ENCODE data around the gene ADGRL2. TPM values are rescaled to one million over a fixed set of nuclear protein-coding genes. Genes with fewer than 3 reads are reported as not detected.
A peak's percentile ranks its signal among the peaks of the same experiment; 100 is the strongest.

ADGRL2 gene
- total RNA-seq, 1 donor from 2014 or later, result 270 TPM

DNA sequence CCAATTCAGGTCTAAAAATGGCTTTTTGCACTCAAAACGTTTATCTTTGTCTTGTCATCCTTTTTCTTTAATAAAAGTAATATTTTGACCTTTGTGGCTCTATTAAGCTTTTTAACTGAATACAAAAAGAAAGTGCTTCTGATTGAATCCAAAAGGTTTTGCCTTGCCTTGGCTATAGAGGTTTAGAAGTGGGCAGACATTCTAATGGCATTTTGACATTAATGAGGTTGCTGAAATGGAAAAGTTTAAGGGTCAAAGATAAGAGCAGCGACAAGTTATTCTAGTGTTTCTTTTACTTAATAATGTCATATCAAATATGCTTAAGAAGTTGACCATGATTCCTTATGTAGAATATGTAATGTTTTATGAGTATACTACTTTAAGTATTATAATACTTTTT, 120.2 kb downstream of the ADGRL2 start:
- Histone ChIP-seq H3K9ac (no peak overlapping the region), H3F3A (ENCODE audit: low read depth) (peaks cover 24% of the 10 kb centered on the region), H2AFZ (replicated peaks) (no peak overlapping the region), H3K4me2 (peak overlapping the region; percentile 26), H3K4me3 (no peak overlapping the region), H3K4me1 (peaks cover 47% of the 10 kb centered on the region), H3K79me2 (ENCODE audit: low read depth) (peaks cover 100% of the 10 kb centered on the region), H3K27ac (no peak overlapping the region), H3K36me3 (no peaks in the 10 kb centered on the region), H3K9me3 (ENCODE audit: low read depth) (no peaks in the 10 kb centered on the region), H3K27me3 (no peaks in the 10 kb centered on the region), H4K20me1 (ENCODE audit: low read depth) (peaks cover 100% of the 10 kb centered on the region)
- Mint-ChIP-seq H3K27ac (peak overlapping the region; percentile 72), H3K4me1 (peaks cover 71% of the 10 kb centered on the region), H3K9me3 (no peaks in the 10 kb centered on the region), H3K36me3 (peaks cover 7% of the 10 kb centered on the region), H3K4me3 (peak overlapping the region; percentile 7), H3K27me3 (ENCODE audit: insufficient read depth, low read depth) (no peaks in the 10 kb centered on the region)
- DNase-seq (ENCODE audit: low spot score), result no peak
- TF ChIP-seq EZH2 (IDR thresholded peaks at IDR 0.05) (no peak), EZH2phosphoT487 (IDR thresholded peaks at IDR 0.05) (no peak)
- TF ChIP-seq, protein P1, sequence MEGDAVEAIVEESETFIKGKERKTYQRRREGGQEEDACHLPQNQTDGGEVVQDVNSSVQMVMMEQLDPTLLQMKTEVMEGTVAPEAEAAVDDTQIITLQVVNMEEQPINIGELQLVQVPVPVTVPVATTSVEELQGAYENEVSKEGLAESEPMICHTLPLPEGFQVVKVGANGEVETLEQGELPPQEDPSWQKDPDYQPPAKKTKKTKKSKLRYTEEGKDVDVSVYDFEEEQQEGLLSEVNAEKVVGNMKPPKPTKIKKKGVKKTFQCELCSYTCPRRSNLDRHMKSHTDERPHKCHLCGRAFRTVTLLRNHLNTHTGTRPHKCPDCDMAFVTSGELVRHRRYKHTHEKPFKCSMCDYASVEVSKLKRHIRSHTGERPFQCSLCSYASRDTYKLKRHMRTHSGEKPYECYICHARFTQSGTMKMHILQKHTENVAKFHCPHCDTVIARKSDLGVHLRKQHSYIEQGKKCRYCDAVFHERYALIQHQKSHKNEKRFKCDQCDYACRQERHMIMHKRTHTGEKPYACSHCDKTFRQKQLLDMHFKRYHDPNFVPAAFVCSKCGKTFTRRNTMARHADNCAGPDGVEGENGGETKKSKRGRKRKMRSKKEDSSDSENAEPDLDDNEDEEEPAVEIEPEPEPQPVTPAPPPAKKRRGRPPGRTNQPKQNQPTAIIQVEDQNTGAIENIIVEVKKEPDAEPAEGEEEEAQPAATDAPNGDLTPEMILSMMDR (IDR thresholded peaks at IDR 0.05), result no peak

DNA sequence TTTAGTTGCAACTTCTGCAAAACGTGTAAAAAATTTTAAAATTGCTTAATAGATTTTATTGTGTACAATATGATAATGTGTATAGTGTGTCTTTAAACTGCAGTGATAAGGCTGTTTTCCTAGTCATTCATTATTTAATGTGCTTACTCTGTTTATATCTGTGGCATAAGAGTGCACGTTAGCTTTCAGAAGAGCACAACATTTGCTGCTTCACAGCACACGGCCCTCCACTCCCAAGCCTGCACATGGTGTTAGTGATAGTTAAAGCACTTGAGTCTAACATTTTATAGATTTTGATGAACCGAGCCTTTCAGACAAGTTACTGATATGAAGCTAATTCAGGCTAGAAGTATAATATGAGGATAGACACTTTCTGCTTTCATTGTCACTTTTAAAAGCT, 120.6 kb downstream of the ADGRL2 start:
- H3K4me2 ChIP-seq, result no peak overlapping the region
- Mint-ChIP-seq H3K27me3 (ENCODE audit: insufficient read depth, low read depth) (no peaks in the 10 kb centered on the region), H3K36me3 (peaks cover 7% of the 10 kb centered on the region), H3K4me3 (peak overlapping the region; percentile 57), H3K9me3 (no peaks in the 10 kb centered on the region), H3K4me1 (peaks cover 75% of the 10 kb centered on the region), H3K27ac (peak overlapping the region; percentile 92)
- peaks cover 52% of the 10 kb centered on the region for H3K4me1 ChIP-seq
- H3K4me3 ChIP-seq, result no peak overlapping the region
- peaks cover 100% of the 10 kb centered on the region for H4K20me1 ChIP-seq (ENCODE audit: low read depth)
- no peak for DNase-seq (ENCODE audit: low spot score)
- H3K9ac ChIP-seq, result no peak overlapping the region
- no peaks in the 10 kb centered on the region for H3K9me3 ChIP-seq (ENCODE audit: low read depth)
- no peak overlapping the region for H3K27ac ChIP-seq
- H3K79me2 ChIP-seq (ENCODE audit: low read depth), result peaks cover 100% of the 10 kb centered on the region
- H2AFZ ChIP-seq (replicated peaks), result no peak overlapping the region
- TF ChIP-seq EZH2phosphoT487 (IDR thresholded peaks at IDR 0.05) (no peak), EZH2 (IDR thresholded peaks at IDR 0.05) (no peak)
- TF ChIP-seq, protein P1 (IDR thresholded peaks at IDR 0.05), result no peak
- no peaks in the 10 kb centered on the region for H3K36me3 ChIP-seq
- H3K27me3 ChIP-seq, result no peaks in the 10 kb centered on the region
- peaks cover 26% of the 10 kb centered on the region for H3F3A ChIP-seq (ENCODE audit: low read depth)

DNA sequence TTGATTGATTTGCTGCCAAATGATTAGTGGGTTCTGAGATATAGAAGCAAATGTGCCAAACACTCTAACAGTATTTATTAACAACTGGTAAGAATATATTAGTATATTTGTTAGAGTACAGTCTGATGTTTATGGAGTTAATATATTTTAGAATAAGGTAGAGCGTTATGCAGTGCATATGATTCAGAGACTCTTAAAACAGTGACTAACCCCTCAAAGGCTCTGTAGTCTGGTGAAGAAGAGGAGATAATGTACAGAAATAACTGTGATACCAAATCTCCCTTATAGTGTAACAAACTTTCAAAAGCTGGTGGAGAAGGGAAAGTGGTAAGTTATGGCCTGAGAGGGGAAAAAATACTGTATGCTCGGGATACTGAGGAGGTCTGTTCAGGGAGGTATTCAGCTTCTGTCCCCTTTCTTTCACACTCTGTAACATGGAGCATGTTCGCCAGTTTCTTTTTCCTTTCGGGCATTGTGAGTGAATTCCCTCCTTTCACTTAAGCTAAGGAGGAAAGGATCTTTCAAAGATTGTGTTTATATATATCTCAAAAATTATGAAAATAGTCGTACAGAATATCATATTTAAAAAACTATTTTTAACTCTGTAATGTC, 121.2 kb downstream of the ADGRL2 start:
- TF ChIP-seq EZH2phosphoT487 (IDR thresholded peaks at IDR 0.05) (no peak), EZH2 (IDR thresholded peaks at IDR 0.05) (no peak)
- TF ChIP-seq, protein P1 (IDR thresholded peaks at IDR 0.05), result no peak
- Histone ChIP-seq H3K4me1 (peaks cover 58% of the 10 kb centered on the region), H3K9me3 (ENCODE audit: low read depth) (no peaks in the 10 kb centered on the region), H3K27ac (no peak overlapping the region), H3K27me3 (no peaks in the 10 kb centered on the region), H3F3A (ENCODE audit: low read depth) (peaks cover 28% of the 10 kb centered on the region), H3K79me2 (ENCODE audit: low read depth) (peaks cover 100% of the 10 kb centered on the region), H3K4me2 (no peak overlapping the region), H3K9ac (no peak overlapping the region), H2AFZ (replicated peaks) (no peak overlapping the region), H3K36me3 (no peaks in the 10 kb centered on the region), H3K4me3 (no peak overlapping the region), H4K20me1 (ENCODE audit: low read depth) (peaks cover 100% of the 10 kb centered on the region)
- Mint-ChIP-seq H3K36me3 (peaks cover 7% of the 10 kb centered on the region), H3K9me3 (no peaks in the 10 kb centered on the region), H3K4me3 (peak overlapping the region; percentile 14), H3K27ac (peak overlapping the region; percentile 84), H3K27me3 (ENCODE audit: insufficient read depth, low read depth) (no peaks in the 10 kb centered on the region), H3K4me1 (peaks cover 78% of the 10 kb centered on the region)
- no peak for DNase-seq (ENCODE audit: low spot score)

All from neural progenitor cell (in vitro differentiated cells).